GM18520 (cell line): ENCODE measurements around the gene PLCB4.
"Not testable (repeated sequence)": the region's sequence is repeated elsewhere in the genome, so short reads cannot be mapped to it uniquely, and the experiment has no call there.

ENCODE experiments used
- ATAC-seq: cut with Tn5 transposase; IDR thresholded peaks from one replicate; pipeline ENCODE4 v1.9.1; 2021; ENCODE audit not compliant: unreplicated experiment

Gene PLCB4

DNA sequence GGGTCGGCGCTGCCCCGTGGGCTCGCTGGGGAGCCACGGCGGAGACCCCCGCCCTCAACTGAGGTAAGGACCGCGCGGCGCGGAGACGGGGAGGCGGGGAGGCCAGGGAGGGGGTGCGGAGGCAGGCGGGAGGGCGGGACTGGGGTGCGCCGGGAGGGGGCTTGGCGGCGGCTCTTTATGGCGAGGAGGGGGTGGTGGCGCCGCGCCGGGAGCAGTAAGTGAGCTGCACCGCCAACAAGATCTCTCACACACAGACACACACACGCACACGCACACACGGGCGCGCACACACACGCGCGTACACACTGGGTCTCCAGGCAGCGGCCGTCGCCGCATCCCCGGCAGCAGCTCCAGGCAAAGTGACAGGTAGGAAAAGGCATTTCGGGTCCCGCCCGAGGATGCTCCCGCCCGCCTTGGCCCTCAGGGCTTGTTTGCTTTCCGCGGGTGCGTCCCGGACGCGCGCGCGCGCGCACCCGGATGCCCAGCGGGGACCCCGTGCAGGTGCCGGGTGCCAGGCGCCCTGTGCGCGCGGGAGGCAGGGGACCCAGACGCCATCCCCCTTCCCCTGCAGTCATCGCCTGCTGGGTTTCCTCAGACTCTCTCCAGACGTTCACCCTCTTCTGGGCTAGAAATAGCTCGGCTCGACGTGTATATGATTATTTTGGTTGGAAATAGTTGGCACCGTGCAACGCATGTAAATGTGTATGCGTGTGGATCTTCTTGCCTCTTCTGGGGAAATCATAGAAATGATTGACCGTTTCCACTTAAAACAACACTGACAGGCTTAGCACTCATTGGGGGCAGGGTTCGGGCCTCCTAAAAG, at the start of gene PLCB4:
PLCB4 (plus strand) TSS at position 247 of the 823 bp plus-strand sequence. CDS start 238,728 bp downstream, outside the sequence.
- no peak for ATAC-seq

DNA sequence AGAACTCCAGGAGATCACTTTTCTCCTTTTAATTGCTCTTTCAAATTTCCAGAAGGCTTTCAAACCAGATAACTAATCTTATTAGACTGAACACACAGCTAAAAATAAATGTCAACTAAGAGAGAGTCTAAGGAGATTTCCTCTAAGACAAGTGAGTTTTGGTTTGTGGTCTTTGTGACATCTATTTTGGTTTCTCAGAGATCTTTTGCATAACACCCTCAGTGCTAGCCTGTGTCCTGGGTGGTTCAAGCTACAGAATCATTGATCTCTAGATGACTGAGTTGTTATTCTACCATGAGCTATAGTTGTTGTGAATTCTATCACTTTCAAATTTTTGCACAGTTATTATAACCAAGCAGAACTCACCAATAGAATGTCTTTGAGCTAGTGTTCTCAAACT, 49.1 kb upstream of the PLCB4 start:
- ATAC-seq = no peak

DNA sequence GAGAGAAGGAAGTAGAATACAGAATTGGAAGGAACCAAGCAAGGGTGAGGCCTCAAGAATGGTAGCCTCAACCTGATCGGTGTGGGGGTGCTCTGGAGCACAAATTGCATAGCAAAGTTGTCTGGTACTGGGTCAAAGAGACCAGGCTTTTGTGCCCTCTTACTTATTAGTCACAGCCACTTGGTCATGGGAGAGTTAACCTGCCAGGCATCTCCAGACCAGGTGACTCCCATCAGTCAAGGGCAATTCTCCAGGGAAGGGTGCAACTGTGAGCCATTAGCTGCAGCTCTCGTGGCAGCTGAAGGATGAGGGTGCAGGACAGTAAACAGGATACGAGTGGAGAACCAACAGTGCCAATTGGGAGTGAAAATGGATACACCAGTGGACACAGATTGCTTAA, 47.7 kb upstream of the PLCB4 start:
- ATAC-seq = no peak

DNA sequence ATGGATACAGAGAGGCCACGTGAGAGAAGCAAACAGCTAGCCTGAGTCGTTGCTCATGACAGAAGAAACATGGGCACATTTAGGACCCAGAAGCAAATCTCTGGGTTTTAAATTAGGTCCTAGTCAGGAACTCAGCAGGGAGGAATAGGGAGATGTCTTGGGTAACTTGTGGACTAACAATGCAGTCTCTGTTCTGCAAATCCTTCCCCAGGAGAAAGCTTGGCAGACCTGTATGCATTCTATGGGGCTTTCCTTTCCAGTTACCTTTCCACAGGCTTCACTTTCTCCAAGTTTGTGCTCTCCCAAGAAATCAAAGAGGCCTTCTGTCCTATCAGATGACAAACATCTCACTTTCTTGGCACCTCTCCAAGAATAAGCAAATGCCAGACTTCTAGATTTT, 47.2 kb upstream of the PLCB4 start:
- no peak for ATAC-seq

DNA sequence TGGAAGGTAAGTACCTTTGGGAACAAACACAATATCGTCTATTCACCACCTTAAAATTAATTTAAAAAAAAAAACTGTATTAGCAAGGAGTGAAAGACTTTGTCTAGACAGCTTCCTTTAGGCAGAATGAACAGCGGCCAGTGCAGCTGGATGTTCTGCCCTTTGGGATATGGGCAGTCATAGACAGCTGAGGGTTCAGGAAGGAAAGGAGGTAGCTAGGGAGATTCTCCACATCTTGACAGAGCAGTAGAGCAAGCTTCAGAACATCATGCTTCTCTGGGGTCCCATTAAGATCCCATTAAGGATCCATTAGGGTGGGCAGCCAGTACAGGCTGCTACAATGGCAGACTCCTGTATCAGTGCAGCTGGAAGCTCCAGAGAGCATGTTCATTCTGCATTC, 46.5 kb upstream of the PLCB4 start:
- ATAC-seq = no peak

DNA sequence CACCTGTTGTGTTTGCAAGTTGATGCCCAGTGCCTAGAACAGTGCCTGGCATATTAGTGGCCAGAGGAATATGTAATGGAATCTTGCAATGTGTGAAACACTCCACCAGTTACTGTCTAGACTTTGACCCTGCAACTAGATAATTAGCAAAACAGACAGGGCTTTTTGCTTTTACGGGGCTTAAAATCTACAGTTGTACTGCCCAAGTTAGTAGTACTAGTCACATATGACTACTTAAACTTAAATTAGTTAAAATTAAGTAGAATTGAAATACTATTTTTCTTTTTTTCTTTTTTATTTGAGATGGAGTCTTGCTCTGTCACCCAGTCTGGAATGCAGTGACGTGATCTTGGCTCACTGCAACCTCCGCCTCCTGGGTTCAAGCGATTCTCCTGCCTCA, 44.3 kb upstream of the PLCB4 start:
- ATAC-seq = no peak

DNA sequence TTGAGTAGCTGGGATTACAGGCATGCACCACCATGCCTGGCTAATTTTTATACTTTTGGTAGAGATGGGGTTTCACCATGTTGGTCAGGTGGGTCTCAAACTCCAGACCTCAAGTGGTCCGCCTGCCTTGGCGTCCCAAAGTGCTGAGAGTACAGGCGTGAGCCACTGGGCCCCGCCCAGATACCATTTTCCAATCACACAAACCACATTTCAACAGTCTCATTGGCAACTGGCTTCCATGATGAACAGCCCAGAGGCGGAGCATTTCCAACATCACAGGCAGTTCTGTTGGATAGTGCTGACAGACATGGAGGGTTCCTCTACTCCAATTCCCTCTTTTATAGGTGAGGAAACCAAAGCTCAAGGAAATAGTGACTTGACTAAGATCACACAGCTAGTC, 43.9 kb upstream of the PLCB4 start:
- no peak for ATAC-seq

DNA sequence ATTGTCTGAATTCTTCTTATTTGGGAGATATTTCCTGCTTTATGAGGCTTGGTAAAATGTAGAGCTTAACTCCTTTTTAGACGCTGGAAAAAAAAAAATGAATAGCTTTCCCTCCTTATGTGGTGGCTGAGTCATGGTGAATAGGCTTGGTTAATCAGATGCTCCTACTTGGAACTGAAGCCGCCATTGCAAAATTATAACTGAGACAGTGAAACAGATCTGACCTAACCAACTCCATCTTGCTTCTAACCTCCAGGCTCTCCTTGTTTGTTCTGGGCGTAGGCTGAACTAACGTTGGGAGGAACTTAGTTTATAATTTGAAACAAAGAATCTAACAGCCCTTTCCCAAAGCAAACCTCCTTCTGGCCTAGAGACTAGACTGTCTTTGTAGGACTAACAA, 43.2 kb upstream of the PLCB4 start:
- no peak for ATAC-seq

DNA sequence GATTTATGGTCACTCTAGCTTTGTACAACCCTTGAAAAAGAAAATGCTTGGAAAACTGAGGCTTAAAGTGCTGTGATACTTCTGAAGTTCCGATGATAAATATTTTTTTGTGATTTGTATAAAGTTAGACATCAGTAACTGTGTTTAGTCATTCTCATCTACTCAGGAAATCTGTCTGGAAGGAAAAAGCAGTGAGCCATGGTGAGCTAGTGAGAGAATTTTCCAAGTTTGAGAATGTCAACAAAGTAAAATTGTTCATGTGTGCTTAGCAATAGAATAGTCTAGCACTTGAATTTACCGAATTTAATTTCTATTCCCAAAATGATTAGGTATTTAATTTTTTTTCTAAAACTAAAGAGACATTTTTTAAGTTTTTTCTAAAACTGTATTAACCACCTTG, 41.3 kb upstream of the PLCB4 start:
- ATAC-seq = no peak

DNA sequence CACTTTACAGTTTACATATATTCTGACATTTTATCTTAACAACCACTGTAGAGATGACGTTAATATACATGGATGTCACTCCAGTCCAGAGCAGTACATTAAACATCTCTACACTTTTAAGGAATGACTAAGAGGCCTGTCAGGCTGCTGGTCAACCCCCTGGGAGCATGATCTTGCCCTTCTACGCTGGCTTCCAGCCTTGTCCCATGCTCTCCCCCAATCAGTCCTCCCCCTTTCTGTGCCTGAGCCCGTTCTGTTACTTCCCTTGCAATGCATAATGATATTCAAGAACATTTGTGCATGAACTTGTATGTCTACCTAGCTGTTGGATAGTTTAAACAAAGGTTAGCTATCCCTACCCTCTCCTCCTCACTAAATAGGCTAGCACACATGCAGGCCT, 40.5 kb upstream of the PLCB4 start:
- ATAC-seq = no peak

DNA sequence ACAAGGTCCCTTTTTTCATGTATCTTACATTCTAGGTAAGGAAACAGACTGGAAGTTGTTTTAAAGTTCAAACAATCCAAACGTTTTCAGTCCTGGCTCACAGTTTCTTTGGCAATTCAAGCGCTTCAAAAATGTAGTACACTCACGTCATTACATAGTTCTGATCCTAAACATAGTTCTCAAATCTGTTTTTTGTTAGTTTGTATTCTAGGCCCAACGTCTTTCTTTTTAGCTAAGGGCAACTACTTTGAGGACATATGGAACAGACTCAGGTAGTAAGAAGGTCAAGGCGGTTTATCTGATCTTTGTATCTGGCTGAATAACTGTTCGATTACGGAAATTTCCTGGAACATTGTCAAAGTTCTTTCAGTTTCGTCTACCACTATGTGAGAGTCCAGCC, 36.9 kb upstream of the PLCB4 start:
- no peak for ATAC-seq

DNA sequence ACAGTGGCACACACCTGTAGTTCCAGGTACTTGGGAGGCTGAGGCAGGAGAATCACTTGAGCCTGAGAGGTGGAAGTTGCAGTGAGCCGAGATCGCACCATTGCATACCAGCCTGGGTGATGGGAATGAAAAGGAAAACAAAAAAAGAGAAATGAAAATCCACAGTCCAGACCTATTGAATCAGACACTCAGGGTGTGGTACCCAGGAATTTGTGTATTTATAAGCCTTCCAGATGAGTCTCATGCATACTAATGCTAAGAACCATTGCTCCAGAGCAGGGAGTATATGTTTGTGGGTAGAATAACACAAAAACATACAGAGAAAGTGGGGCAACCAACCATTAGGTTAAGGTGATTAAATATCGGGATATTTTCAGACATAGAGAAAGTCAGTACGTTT, 36.1 kb upstream of the PLCB4 start:
- ATAC-seq = no peak

DNA sequence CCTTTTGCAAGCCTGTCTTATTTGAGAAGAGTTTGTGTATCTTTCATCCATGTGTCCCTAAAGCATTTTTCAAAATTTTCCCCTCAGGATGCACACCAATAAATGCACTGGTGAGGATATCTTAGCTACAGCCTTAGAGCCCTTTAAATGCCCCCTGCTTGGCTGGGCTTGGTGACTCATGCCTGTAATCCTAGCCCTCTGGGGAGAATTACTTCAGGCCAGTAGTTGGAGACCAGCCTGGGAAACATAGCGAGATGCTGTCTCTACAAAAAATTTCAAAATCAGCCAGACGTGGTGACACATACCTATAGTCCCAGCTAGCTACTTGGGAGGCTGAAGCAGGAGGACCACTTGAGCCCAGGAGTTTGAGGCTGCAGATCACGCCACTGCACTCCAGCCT, 33.8 kb upstream of the PLCB4 start:
- no peak for ATAC-seq

DNA sequence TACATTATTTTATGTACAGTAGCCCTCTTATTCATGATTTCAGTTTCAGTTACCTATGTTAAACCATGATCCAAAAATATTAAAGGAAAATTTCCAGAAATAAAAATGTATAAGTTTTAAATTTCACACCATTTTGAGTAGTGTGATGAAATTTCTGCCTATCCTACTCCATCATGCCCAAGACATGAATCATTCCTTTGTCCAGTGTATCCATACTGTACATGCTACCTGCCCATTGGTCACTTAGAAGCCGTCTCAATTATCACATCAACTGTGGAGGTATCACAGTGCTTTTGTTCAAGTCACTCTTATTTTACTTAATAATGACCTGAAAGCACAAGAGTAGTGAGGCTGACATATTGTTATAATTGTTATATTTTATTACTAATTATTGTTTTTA, 32.3 kb upstream of the PLCB4 start:
- no peak for ATAC-seq

DNA sequence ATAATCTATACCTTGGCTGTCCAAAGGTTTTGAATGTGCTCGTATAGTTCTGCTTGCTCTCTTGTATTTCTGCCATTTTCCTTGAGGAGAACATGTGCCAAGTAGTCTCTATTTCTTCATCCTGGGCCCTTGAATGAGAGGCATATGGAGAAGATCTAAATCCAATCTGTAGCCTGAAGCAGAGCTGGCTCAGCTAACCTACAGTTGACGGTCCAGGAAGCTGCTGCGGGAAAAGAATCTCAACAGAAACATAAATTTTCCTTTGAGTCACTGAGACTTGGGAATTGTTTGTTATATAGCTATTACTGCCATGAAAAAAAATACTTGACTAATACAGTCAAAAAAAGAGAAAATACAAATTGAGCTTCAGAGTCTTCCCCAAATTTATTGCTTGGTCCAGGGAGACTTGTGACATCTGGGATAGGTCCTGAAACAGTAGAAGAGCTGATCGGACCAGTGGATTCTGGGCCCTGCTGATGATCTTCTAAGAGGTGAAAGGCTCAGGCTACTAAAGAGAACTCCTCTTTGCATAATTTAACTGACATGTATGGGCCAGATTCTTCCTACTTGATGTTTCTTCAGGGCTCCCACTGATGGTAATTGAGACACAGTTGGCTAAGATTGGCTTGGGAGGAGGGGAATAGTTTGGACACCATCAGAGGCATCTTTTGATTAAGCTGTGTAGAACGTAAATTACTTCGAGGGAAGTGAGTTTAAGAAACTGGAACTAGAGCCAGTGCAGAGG, 29.9 kb upstream of the PLCB4 start:
- no peak for ATAC-seq

DNA sequence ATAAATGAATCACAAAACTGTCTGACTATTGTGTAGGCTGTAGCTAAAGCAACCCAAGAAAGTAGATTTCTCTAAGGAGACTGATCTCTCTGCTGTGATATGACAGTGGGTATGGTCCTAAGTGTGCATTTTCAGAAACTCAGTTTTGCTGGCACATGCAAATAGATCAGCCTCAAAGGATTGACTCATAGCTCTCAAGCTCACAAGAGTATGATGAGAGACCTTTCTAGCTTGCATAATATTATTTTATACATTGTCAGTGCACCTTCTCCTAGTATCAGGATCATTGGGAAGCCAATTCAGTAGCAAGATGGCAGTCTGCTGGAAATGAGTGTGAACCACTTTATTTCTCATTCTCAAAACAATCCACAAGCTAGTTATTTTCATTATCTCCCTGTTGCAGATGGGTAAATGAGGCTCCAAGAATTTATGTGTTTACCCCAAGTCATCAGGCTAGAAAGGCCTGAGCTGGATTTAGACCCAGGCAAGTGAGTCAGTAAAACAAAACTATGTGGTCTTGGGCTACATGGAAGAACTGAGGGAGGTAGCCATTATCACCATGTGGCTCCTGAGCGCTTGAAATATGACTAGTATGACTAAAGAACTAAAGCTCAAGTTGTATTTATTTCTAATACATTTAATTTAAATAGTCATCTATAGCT, 27.9 kb upstream of the PLCB4 start:
- no peak for ATAC-seq

DNA sequence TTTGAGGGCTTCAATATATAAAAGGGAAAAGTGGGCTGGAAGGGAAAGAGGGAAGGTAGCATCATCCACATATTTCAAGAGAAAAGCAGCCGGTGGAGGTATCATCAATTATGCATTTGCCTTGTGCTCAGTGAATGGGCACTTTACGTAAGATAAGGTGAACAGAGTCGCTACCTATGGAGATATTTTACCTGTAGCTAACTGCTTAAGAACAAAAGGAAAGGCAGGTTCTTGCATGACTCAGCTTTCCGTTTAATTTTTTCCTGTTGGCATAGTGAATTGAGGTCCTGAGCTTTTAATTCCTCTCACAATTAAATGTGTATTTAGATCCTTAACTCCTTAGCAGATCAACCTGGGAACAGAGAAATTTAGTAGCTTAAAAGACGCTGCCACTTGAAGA, 25.5 kb upstream of the PLCB4 start:
- no peak for ATAC-seq

DNA sequence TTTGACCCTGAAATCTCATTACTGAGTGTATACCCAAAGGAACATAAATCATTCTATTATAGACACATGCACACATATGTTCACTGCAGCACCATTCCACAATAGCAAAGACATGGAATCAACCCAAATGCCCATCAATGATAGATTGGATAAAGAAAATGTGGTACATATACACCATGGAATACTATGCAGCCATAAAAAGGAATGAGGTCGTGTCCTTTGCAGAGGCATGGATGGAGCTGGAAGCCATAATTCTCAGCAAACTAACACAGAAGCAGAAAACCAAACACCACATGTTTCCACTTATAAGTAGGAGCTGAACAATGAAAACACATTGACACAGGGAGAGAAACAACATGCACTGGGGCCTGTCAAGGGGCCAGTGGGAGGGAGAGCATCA, 21.0 kb upstream of the PLCB4 start:
- not testable (repeated sequence) for ATAC-seq

DNA sequence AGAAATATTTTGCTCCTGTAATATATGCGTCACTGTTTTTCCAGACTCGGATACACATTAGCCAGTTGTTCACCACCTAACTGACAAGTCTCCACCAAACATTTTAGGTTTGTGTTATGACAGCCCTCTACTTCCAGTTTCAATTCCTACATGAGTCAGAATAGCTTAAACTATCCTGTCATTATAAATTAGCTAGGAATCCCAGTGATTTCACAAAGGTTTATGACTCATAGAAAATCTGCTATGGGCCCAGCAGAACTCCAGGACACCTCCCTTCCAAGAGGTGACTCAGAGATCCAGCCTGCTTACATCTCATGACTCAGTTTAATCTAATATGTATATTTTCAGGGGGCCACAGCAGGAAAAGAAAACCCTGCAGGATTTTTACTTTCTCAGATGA, 17.4 kb upstream of the PLCB4 start:
- ATAC-seq = no peak

DNA sequence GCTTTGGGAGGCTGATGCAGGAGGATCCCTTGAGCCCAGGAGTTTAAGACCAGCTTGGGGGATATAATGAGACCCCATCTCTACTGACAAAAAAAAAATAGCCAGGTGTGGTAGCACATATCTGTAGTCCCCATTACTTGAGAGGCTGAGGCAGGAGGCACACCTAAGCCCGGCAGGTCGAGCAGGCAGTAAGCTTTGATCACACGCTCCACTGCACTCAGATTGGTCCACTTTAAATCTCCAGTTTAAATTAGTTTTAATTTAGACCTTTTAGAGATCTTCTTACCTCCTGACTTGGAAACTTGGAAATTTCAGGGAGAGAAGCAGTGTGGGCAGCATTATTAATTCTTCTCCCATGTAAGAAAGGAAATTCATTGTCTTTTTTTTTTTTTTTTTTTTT, 16.8 kb upstream of the PLCB4 start:
- ATAC-seq = no peak

DNA sequence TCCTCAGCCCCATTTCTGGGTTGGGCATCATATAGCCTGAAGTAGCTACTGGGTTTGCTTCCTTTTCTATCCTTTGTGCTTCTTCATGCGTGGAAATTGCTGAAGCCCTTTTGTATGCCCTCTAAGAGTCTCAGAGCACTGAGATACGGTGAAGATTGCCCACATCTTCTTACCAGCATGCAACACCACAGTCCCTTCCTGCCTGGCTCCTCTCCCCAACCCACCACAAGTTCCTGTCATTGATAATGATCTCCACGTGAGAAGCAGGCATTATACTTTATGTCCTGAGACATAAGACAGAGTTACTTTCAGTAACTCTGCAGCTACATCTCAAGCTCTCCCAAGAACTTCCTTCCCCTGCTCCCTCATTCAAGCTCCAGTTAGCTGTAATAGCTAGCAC, 15.8 kb upstream of the PLCB4 start:
- ATAC-seq = no peak

DNA sequence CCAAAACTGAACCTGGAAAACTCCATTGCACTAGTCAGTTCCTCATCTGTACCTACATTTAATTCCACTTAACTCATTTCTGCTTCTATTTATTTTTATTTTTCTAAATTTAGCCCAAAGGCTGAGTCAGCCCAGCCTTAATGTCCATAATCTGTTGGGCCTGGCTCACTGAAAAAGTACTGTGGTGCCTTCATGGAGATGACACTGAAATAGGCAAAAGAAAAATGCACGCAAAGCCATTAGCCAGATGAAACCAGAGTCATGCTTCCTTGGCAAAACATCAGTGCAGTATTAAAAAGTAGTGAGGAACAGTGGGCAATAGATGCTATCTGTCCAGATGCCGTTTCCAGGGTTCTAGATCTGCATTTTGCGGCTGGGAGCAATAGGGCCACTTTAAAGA, 14.7 kb upstream of the PLCB4 start:
- ATAC-seq = no peak
